ENCODE data around the gene FSTL4.

Gene FSTL4

DNA sequence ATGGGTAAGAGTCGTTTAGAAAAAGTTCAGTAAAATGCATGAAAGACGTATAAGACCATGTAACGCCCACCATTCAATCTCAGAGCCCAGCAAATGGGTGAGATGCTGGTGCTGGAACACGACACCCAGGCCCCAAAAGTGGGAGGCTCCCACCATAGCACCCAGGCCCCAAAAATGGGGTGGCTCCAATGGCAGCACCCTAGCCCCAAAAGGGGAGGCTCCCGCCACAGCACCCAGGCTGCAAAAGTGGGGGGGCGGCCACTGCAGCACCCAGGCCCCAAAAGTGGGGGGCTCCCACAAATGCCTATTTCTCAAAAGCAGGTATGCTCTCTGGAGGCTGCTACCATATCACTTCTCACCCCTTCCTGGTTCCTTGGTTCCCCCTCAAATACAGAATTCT, 12.7 kb downstream of the FSTL4 start:
- no peak overlapping the region for H3K4me3 ChIP-seq (ENCODE audit: low read depth, low read length, poor library complexity, severe bottlenecking)
- H3K9me3 ChIP-seq (ENCODE audit: low read length) = no peaks in the 10 kb centered on the region
- no peak overlapping the region for H3K27ac ChIP-seq (ENCODE audit: low read depth, low read length, poor library complexity, severe bottlenecking)
- H4K20me1 ChIP-seq (ENCODE audit: insufficient read depth, low read length) = no peaks in the 10 kb centered on the region
- H3F3A ChIP-seq (ENCODE audit: insufficient read depth, low read length) = no peaks in the 10 kb centered on the region
- no peak for TF ChIP-seq EZH2 (IDR thresholded peaks at IDR 0.05; ENCODE audit: borderline replicate concordance, low read length)
- TF ChIP-seq, protein P1, sequence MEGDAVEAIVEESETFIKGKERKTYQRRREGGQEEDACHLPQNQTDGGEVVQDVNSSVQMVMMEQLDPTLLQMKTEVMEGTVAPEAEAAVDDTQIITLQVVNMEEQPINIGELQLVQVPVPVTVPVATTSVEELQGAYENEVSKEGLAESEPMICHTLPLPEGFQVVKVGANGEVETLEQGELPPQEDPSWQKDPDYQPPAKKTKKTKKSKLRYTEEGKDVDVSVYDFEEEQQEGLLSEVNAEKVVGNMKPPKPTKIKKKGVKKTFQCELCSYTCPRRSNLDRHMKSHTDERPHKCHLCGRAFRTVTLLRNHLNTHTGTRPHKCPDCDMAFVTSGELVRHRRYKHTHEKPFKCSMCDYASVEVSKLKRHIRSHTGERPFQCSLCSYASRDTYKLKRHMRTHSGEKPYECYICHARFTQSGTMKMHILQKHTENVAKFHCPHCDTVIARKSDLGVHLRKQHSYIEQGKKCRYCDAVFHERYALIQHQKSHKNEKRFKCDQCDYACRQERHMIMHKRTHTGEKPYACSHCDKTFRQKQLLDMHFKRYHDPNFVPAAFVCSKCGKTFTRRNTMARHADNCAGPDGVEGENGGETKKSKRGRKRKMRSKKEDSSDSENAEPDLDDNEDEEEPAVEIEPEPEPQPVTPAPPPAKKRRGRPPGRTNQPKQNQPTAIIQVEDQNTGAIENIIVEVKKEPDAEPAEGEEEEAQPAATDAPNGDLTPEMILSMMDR (IDR thresholded peaks at IDR 0.05; ENCODE audit: low read length) = no peak
- H2AFZ ChIP-seq (ENCODE audit: low read length) = no peak overlapping the region
- no peaks in the 10 kb centered on the region for H3K9me2 ChIP-seq (ENCODE audit: low read depth, low read length)
- H3K9ac ChIP-seq (ENCODE audit: low read length) = no peak overlapping the region
- H3K36me3 ChIP-seq (ENCODE audit: insufficient read depth, low read length) = no peaks in the 10 kb centered on the region
- no peak overlapping the region for H3K4me2 ChIP-seq (ENCODE audit: low read length)
- H3K4me1 ChIP-seq (ENCODE audit: insufficient read depth, low read length, severe bottlenecking) = no peaks in the 10 kb centered on the region
- H3K79me2 ChIP-seq (ENCODE audit: insufficient read depth, low read length) = no peaks in the 10 kb centered on the region
- H3K27me3 ChIP-seq (ENCODE audit: insufficient read depth, low read length) = no peaks in the 10 kb centered on the region

DNA sequence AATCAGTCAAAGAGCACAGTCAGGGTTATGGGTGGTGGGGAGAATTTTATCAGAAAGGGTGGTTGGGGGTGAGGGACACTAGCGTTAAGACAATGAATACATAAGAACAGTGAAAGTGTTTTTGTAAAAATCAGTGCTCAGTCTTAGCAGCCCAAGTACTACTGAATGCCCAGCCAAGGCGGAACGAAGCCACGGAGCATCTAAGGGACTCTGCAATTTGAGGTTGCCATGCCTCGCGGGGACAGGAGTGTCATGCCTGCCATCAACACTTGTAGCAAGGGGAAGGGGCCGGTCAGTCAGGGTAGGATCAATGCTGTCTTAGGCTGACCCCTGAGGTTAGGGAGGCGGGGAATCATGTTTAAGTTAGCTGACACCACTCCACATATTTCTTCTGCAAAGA, 13.3 kb downstream of the FSTL4 start:
- H3K9me2 ChIP-seq (ENCODE audit: low read depth, low read length) = no peaks in the 10 kb centered on the region
- H3K4me1 ChIP-seq (ENCODE audit: insufficient read depth, low read length, severe bottlenecking) = no peaks in the 10 kb centered on the region
- no peaks in the 10 kb centered on the region for H3K79me2 ChIP-seq (ENCODE audit: insufficient read depth, low read length)
- no peak overlapping the region for H3K27ac ChIP-seq (ENCODE audit: low read depth, low read length, poor library complexity, severe bottlenecking)
- H4K20me1 ChIP-seq (ENCODE audit: insufficient read depth, low read length) = no peaks in the 10 kb centered on the region
- no peaks in the 10 kb centered on the region for H3K9me3 ChIP-seq (ENCODE audit: low read length)
- no peak overlapping the region for H3K9ac ChIP-seq (ENCODE audit: low read length)
- H3K27me3 ChIP-seq (ENCODE audit: insufficient read depth, low read length) = no peaks in the 10 kb centered on the region
- H3K4me3 ChIP-seq (ENCODE audit: low read depth, low read length, poor library complexity, severe bottlenecking) = no peak overlapping the region
- no peak overlapping the region for H2AFZ ChIP-seq (ENCODE audit: low read length)
- H3K36me3 ChIP-seq (ENCODE audit: insufficient read depth, low read length) = no peaks in the 10 kb centered on the region
- no peaks in the 10 kb centered on the region for H3F3A ChIP-seq (ENCODE audit: insufficient read depth, low read length)
- H3K4me2 ChIP-seq (ENCODE audit: low read length) = no peak overlapping the region
- no peak for TF ChIP-seq EZH2 (IDR thresholded peaks at IDR 0.05; ENCODE audit: borderline replicate concordance, low read length)
- TF ChIP-seq, protein P1 (IDR thresholded peaks at IDR 0.05; ENCODE audit: low read length) = no peak

DNA sequence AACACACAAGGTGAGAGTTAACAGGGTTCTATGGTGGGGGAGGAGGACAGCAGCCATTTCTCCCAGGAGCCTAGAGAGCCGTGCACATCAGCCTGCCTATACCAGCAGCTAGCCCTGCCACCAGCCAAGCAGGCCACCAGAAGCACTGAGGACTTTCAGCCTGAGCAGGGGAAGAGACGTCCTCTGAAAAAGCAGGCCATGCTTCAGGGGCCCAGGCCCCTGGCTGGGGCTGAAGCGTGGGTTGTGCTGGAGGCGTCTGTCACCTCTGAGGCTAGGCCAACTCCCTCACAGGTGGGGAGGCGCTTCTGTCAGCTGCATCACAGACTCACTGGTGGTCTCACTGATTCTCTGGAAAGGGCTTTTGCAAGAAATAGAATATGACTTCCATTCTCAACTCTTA, 16.3 kb downstream of the FSTL4 start:
- no peak for TF ChIP-seq EZH2 (IDR thresholded peaks at IDR 0.05; ENCODE audit: borderline replicate concordance, low read length)
- TF ChIP-seq, protein P1 (IDR thresholded peaks at IDR 0.05; ENCODE audit: low read length) = no peak
- Histone ChIP-seq H3K27ac (ENCODE audit: low read depth, low read length, poor library complexity, severe bottlenecking) (no peak overlapping the region), H3K9ac (ENCODE audit: low read length) (no peak overlapping the region), H3K9me3 (ENCODE audit: low read length) (no peaks in the 10 kb centered on the region), H3K79me2 (ENCODE audit: insufficient read depth, low read length) (no peaks in the 10 kb centered on the region), H2AFZ (ENCODE audit: low read length) (no peak overlapping the region), H3K9me2 (ENCODE audit: low read depth, low read length) (no peaks in the 10 kb centered on the region), H3K36me3 (ENCODE audit: insufficient read depth, low read length) (no peaks in the 10 kb centered on the region), H3F3A (ENCODE audit: insufficient read depth, low read length) (no peaks in the 10 kb centered on the region), H3K4me3 (ENCODE audit: low read depth, low read length, poor library complexity, severe bottlenecking) (no peak overlapping the region), H3K27me3 (ENCODE audit: insufficient read depth, low read length) (no peaks in the 10 kb centered on the region), H3K4me2 (ENCODE audit: low read length) (no peak overlapping the region), H3K4me1 (ENCODE audit: insufficient read depth, low read length, severe bottlenecking) (no peaks in the 10 kb centered on the region), H4K20me1 (ENCODE audit: insufficient read depth, low read length) (no peaks in the 10 kb centered on the region)
